Lung (tissue), 13 donors: Measurements from ENCODE around the gene SAA4. TPM values are rescaled to one million over a fixed set of nuclear protein-coding genes. Genes with fewer than 3 reads are reported as not detected.

Experiments used
- ATAC-seq: fragments of 200-7000 bp; cut with Tn5 transposase; one replicate; pipeline ENCODE4 v1.9.1; 2020; ENCODE audit warnings: moderate number of reproducible peaks; ENCODE audit not compliant: insufficient read depth, low FRiP score
- DNase-seq, 3 donors: peaks; one replicate each; pipeline ENCODE4 v3.0.0-alpha.2; 2013 to 2017
- H3K27ac ChIP-seq, 2 donors: one replicate each; pipeline ENCODE4 v1.5.1; 2013; ENCODE audit warnings: mild to moderate bottlenecking in 2 of 2, moderate library complexity in 2 of 2, control low read depth in 1 of 2, inconsistent platforms in 1 of 2, low read depth in 1 of 2, low read length in 1 of 2
- H3K27me3 ChIP-seq, 3 donors: one replicate each; pipeline ENCODE4 v1.5.1; 2013; ENCODE audit warnings: low read length in 2 of 3; ENCODE audit not compliant: control insufficient read depth in 3 of 3, insufficient read depth in 3 of 3
- H3K36me3 ChIP-seq, 4 donors: one replicate each; pipeline ENCODE4 v1.5.1; 2013; ENCODE audit warnings: low read length in 4 of 4, mild to moderate bottlenecking in 1 of 4, moderate library complexity in 1 of 4; ENCODE audit not compliant: control insufficient read depth in 4 of 4, insufficient read depth in 4 of 4
- H3K4me1 ChIP-seq, 5 donors: one replicate each; pipeline ENCODE4 v1.5.1; 2013; ENCODE audit warnings: low read length in 5 of 5, mild to moderate bottlenecking in 2 of 5, moderate library complexity in 1 of 5; ENCODE audit not compliant: control insufficient read depth in 5 of 5, insufficient read depth in 5 of 5
- H3K4me3 ChIP-seq: one replicate; pipeline ENCODE4 v1.5.1; 2013; ENCODE audit warnings: mild to moderate bottlenecking, control low read depth, moderate library complexity
- H3K9ac ChIP-seq, 2 donors: one replicate each; pipeline ENCODE4 v1.5.1; 2013; ENCODE audit warnings: low read length in 2 of 2, control low read depth in 1 of 2; ENCODE audit not compliant: insufficient read depth in 1 of 2
- H3K9me3 ChIP-seq, 4 donors: one replicate each; pipeline ENCODE4 v1.5.1; 2013; ENCODE audit warnings: low read length in 3 of 4, mild to moderate bottlenecking in 1 of 4, moderate library complexity in 1 of 4; ENCODE audit not compliant: control insufficient read depth in 4 of 4, insufficient read depth in 3 of 4
- CTCF ChIP-seq: IDR thresholded peaks from 2 replicates; pipeline ENCODE4 v1.5.1; 2012; ENCODE audit warnings: mild to moderate bottlenecking; ENCODE audit errors: control extremely low read depth, extremely low read depth
- WGBS, 2 donors: extraction: QIAGEN DNeasy Blood & Tissue Kit; methylation state at CpG; one replicate each; pipeline ENCODE4 v1.1.7; 2013; 5-methylcytosine and 5-hydroxymethylcytosine counted together
- polyA plus RNA-seq, 2 donors: library from polyadenylated mRNA; stranded (reverse); fragments of 200-250 nt; gene quantifications; one replicate each; pipeline ENCODE4 v1.2.1, GENCODE V29; 2013
- small RNA-seq: library from RNA; depleted of rRNA; stranded (forward); fragments of <200 nt; gene quantifications from one replicate; pipeline ENCODE3, GENCODE V24; 2014; ENCODE audit warnings: low replicate concordance
- total RNA-seq, 2 donors: library from RNA; depleted of rRNA in 1 of 2; stranded (reverse); fragments of >200 nt in 1 of 2; gene quantifications; one replicate each; pipeline ENCODE4 v1.2.1, GENCODE V29; 2014 to 2021
- donor health status: control.
- donor health status: control.
- donor health status: Bipolar disorder and iron deficiency.
- donor health status: healthy.
- donor health status: DM: yes; HTN: yes; CAD: no.

The SAA4 gene
- total and polyA plus RNA-seq, 4 donors, result 0.39 to 6.4 (median 3.8) TPM; not detected in 1

- WGBS, 2 donors, result 94% methylated on average over 24 of the region's 24 CpGs
- no peak for DNase-seq
Measured at GRCh38 chr11:18188796-18189195, 47.8 kb downstream of the SAA4 start.

More at GRCh38 chr11:18188796-18189195, 47.8 kb downstream of the SAA4 start:
- no peak for ATAC-seq
- Histone ChIP-seq H3K36me3 (no peaks in the 10 kb centered on the region), H3K4me1 (no peaks in the 10 kb centered on the region), H3K9ac (no peak overlapping the region), H3K27ac (no peak overlapping the region), H3K4me3 (no peak overlapping the region), H3K9me3 (peaks cover 0 to 3% (median 0%) of the 10 kb centered on the region in 4 donors), H3K27me3 (peaks cover 0 to 6% (median 0%) of the 10 kb centered on the region in 3 donors)
- TF ChIP-seq CTCF, result no peak

Small RNAs within 50 kb of the gene (small RNA-seq; reads per million reads assigned to genes)
- not detected for gene RNA5SP333
- gene RNA5SP334, result not detected

Other genes with a start within 250 kb of the SAA4 start
- gene SERGEF, start 223.8 kb downstream of the SAA4 start, total RNA-seq, result 10 to 100 TPM; 20.5 to 33.3 TPM
- 10 to 100 TPM; 20.2 to 85.0 TPM for gene SERGEF, start 223.8 kb downstream of the SAA4 start, polyA plus RNA-seq
- gene TPH1, start 190.5 kb downstream of the SAA4 start, total RNA-seq, result 1 to 10 TPM in 1 of 2 donors, under 1 TPM in 1; 0.74 to 2.8 TPM
- under 1 TPM; 0.13 to 0.37 TPM for gene TPH1, start 190.5 kb downstream of the SAA4 start, polyA plus RNA-seq
- 10 to 100 TPM in 1 of 2 donors, 1 to 10 TPM in 1; 9.1 to 15.1 TPM for gene SAAL1, start 130.7 kb downstream of the SAA4 start, total RNA-seq
- gene SAAL1, start 130.7 kb downstream of the SAA4 start, polyA plus RNA-seq, result 10 to 100 TPM in 1 of 2 donors, 1 to 10 TPM in 1; 5.5 to 13.6 TPM
- under 1 TPM in 1 of 2 donors, not detected in 1; 0.12 TPM for gene MRGPRX3, start 104.2 kb downstream of the SAA4 start, total RNA-seq
- under 1 TPM in 1 of 2 donors, not detected in 1; 0.18 TPM for gene MRGPRX3, start 104.2 kb downstream of the SAA4 start, polyA plus RNA-seq
- not detected for gene MRGPRX4, start 64.0 kb downstream of the SAA4 start, total RNA-seq
- gene MRGPRX4, start 64.0 kb downstream of the SAA4 start, polyA plus RNA-seq, result not detected
- gene SAA2, start 11.9 kb upstream of the SAA4 start, total RNA-seq, result 100 to 1,000 TPM in 1 of 2 donors, 10 to 100 TPM in 1; 56.7 to 105 TPM
- gene SAA2, start 11.9 kb upstream of the SAA4 start, polyA plus RNA-seq, result 1,000 to 10,000 TPM in 1 of 2 donors, 10 to 100 TPM in 1; 18.6 to 1,381 TPM
- gene SAA1, start 29.5 kb upstream of the SAA4 start, total RNA-seq, result 100 to 1,000 TPM in 1 of 2 donors, 10 to 100 TPM in 1; 44.4 to 260 TPM
- gene SAA1, start 29.5 kb upstream of the SAA4 start, polyA plus RNA-seq, result 1,000 to 10,000 TPM in 1 of 2 donors, 100 to 1,000 TPM in 1; 148 to 2,589 TPM
- gene HPS5, start 85.3 kb upstream of the SAA4 start, total RNA-seq, result 10 to 100 TPM; 23.9 to 36.2 TPM
- 10 to 100 TPM in 1 of 2 donors, 1 to 10 TPM in 1; 8.9 to 16.7 TPM for gene HPS5, start 85.3 kb upstream of the SAA4 start, polyA plus RNA-seq
- 10 to 100 TPM; 39.3 to 87.9 TPM for gene GTF2H1, start 85.8 kb upstream of the SAA4 start, total RNA-seq
- 10 to 100 TPM; 20.2 to 25.9 TPM for gene GTF2H1, start 85.8 kb upstream of the SAA4 start, polyA plus RNA-seq
- gene LDHA, start 157.8 kb upstream of the SAA4 start, total RNA-seq, result 100 to 1,000 TPM; 238 to 373 TPM
- gene LDHA, start 157.8 kb upstream of the SAA4 start, polyA plus RNA-seq, result 100 to 1,000 TPM; 286 to 596 TPM
- not detected for gene LDHC, start 175.5 kb upstream of the SAA4 start, total RNA-seq
- gene LDHC, start 175.5 kb upstream of the SAA4 start, polyA plus RNA-seq, result 1 to 10 TPM in 1 of 2 donors, under 1 TPM in 1; 0.06 to 1.1 TPM
- not detected for gene LDHAL6A, start 219.1 kb upstream of the SAA4 start, total RNA-seq
- not detected for gene LDHAL6A, start 219.1 kb upstream of the SAA4 start, polyA plus RNA-seq